M059J (cell line): ENCODE results near the gene RNGTT. TPM values are rescaled to one million over a fixed set of nuclear protein-coding genes. Genes with fewer than 3 reads are reported as not detected.
A peak's percentile ranks its signal among the peaks of the same experiment; 100 is the strongest.
"Not testable (repeated sequence)": the region's sequence is repeated elsewhere in the genome, so short reads cannot be mapped to it uniquely, and the experiment has no call there.

Experiments
- DNase-seq: peaks from one replicate; pipeline ENCODE4 v3.0.0-alpha.2; 2012; ENCODE audit warnings: low read depth
- total RNA-seq: library from RNA; depleted of rRNA; stranded (reverse); fragments of >200 nt; shearing (Covaris generic); gene quantifications from 2 replicates; pipeline ENCODE4 v1.2.3, GENCODE V29; 2014

Gene RNGTT
- total RNA-seq, 1 experiment from 2014 or later, result 21.7 TPM

DNA sequence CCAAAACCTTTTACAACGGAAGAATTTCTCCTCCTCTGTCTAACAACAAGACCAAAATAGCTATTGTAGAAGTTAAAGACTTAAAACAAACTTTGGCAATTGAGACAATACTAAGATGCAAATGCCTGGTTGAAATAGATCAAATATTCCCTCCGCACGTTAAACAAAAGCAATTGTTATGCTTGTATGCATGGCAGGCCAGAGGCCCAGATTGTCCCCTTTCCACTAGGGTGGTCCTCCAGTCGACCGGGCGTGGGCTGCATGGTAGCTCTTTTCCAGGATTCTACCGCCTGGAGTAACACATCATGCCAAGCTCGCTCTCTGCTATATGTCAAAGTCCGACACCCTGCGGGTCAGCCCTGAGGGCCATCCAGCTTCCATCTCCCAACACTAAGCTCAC is 234.7 kb downstream of the RNGTT start:
- no peak for DNase-seq

DNA sequence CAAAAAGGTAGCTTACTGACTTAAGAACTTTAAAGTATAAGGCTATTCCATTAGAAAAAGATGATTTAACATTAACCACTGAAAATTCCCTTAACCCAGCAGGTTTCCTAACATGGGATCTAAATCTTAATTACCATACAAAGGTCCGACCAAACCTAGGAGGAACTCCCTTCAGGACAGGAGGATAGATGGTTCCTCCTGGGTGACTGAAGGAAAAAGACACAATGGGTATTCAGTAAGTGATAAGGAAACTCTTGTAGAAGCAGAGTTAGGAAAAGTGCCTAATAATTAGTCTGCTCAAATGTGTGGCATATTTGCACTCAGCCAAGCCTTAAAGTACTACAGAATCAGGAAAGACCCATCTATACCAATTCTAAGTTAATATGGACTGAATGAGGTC is 237.0 kb downstream of the RNGTT start:
- DNase-seq, result not testable (repeated sequence)

DNA sequence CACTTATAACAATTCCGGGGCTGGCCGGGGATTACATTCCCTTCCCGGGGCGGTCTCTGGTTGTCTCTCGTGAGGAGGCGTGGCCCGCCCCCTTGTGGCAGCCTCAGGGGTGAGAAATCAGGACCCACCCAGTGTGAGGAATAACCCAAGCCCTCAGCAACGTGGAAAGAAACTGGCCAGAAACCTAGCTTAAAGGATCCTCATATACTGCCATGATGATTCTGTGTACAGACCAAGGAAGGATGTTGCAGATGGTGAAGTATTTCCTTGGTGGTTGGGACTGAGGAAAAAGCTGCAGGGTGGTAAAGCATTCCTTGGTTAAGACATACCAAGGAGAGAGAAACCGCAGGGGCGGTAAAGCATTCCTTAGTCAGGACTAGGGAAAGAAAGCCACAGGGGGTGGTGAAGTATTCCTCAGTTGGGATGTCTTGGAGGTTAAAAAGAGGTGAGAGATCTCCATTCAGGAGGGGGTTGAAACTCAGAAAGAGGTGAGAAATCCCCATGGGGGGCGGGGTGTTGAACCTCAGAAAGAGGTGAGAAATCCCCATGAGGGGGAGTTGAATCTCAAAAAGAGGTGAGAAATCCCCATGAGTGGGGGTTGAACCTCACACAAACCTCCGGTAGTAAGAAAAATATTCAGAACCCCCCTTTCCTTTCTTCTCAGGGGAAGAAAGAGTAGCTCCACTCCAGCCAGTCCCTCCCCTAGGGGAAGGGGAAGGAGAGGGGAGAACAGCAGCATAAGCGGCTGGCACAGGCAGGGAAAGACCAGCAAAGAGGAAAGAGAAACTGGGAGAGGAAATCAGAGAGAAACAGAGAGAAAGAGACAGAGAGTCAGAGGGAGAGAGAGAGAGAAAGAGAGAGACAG is 238.1 kb downstream of the RNGTT start:
- peak; percentile 63 for DNase-seq

DNA sequence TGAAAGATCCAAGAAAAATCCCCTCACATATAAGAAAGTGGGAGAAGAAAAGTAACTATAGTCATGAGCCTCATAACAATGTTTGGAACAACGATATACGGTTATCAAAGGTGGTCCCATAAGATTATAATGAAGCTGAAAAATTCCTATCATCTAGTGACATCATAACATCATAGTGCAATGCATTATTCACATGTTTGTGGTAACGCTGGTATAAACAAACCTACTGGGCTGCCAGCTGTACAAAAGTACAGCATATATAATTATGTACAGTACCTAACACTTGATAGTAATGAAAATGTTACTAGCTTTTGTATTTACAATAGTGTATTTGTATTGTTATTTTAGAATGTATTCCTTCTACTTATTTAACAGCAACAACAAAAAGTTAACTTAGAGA is 240.7 kb downstream of the RNGTT start:
- DNase-seq, result no peak

DNA sequence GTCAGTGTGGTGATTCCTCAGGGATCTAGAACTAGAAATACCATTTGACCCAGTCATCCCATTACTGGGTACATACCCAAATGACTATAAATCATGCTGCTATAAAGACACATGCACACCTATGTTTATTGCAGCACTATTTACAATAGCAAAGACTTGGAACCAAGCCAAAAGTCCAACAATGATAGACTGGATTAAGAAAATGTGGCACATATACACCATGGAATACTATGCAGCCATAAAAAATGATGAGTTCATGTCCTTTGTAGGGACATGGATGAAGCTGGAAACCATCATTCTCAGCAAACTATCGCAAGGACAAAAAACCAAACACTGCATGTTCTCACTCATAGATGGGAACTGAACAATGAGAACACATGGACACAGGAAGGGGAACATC is 247.0 kb downstream of the RNGTT start:
- not testable (repeated sequence) for DNase-seq

DNA sequence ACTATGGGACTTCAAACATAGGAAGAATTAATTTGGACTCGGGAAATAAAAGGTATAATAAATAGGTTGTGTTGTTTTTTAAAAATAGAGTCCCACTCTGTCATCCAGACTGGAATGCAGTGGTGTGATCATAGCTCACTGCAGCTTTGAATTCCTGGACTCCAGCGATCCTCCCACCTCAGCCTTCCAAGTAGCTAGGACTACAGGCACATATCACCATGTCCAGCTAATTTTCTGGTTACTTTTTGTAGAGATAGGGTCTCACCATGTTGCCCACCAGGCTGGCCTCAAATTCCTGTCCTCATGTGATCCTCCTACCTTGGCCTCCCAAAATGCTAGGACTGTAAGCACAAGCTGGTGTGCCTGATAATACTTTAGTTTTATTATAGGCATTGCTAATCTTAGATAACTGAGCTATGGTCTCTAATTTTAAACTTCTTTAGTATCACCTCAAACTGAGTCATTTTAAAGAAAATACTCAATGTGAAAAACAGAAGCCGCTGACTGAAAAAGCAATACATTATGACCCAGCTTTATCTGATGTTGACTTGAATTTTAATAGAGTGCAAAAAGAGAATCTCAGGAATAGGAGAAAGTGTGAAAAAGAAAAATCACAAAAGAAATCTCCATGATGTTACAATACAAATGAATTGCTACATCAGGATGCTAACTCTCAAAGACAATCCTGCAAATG is 251.0 kb downstream of the RNGTT start:
- no peak for DNase-seq

DNA sequence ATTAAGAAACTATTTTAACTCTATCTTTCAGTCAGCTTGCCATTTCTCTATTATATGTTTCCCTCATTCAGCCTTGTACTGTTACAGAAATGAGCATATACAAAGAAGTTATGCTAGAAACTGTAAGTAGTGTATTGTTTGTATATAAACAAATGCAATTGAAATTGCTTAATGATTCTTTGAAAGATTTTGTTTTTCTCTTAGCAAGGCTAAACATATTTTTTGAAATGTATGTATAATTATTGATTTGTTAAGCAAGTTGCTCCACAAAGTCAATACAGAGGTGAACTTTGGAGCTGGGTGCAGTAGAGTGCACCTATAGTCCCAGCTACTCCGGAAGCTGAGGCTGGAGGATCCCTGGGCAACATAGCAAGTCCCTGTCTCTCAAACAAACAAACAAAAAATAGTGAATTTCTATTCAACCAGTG is 253.6 kb downstream of the RNGTT start:
- no peak for DNase-seq

DNA sequence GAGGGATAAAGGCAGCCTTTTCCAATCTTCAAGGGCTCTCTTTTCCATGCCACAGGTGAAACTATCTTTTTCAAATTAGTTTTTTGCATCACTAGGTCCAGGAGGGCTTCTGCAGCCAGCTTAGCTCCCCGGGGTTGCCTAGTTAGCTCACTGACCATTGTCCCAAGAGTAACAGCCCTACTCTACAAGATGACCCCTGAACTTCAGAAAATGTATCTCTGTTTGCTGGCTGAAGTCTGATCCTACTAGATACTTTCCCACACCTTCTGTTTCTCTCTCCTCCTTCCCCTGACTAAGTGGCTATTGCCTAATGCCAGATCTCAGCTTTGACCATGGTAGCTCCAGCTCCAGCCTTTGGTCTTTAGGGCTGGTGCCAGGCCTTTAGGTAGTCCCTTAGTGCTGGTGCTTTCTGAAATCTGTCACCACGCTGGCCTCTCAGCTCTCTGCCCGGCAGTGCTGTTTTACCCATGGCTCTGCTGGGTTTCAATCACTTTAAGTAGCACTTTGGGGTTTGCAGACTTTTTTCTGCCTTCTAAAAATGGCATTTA is 255.1 kb downstream of the RNGTT start:
- no peak for DNase-seq

DNA sequence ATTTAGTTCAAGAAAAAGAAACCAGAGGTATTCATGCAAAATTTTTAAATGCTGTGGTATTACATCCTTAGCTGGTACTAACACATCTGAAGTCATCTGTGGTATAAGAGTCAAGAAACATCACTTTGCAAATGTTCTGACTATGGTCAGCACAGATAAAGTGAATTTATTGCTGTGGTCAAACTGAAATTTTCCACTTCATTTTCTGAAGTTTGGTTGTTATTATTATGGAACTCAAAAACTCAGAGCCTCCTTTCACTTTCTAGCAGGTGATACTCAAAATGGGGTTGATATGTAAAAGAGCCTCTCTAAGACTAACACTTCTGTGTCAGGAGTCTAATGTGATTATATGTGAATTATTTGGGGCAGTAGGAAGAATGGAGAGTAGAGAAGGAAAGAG is 257.8 kb downstream of the RNGTT start:
- no peak for DNase-seq

DNA sequence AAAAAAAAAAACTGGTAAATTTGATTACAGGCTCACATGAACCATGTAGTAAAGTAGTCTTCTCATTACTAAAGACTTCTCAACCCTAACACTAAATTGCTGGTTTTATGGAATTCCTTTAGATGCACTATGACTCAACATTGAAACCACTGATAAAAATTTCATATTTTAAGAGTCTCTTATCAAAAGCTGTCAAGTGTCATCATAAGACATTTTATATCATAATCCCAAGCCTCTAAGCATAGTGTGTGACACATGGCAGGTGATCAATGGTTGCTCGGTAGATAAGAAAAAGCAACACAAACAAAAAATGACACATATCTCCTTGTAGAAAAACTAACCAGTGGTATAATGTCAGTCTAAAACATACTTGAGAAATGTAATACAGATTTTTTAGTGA is 258.4 kb downstream of the RNGTT start:
- no peak for DNase-seq

DNA sequence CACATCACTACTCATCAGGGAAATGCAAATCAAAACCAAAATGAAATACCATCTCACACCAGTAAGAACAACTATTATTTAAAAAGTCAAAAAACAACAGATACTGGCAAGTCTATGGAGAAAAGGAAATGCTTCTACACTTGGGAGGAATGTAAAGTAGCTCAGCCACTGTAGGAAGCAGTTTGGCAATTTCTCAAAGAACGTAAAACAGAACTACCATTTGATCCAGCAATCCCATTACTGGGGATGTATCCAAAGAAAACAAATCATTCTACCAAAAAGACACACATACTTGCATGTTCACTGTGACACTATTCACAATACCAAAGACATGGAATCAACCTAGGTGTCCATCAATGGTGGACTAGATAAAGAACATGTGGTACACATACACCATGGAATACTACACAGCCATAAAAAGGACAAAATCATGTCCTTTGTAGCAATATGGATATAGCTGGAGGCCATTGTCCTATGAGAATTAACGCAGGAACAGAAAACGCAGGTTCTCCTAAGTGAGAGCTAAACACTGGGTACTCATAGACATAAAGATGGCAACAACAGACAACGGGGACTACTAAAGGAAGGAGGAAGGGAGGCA is 260.4 kb downstream of the RNGTT start:
- no peak for DNase-seq

DNA sequence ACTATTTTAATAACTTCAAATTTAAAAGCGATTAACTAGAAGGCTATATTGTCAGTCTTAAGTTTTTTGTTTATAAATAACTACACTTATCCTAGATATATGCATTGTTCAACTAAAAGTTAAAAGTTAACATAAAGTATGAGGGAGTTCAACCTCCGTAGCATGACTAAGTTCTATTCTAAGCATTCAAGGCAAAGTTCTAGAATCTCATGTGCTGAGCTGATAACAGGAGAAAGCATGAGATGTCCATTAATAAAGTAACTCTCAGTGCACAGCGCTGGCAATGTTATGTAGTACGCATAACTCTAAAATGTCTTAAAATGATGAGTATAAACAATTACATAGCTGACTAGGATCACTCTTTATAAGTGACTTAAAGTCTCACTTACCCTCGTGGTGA is 264.8 kb downstream of the RNGTT start:
- DNase-seq, result no peak

DNA sequence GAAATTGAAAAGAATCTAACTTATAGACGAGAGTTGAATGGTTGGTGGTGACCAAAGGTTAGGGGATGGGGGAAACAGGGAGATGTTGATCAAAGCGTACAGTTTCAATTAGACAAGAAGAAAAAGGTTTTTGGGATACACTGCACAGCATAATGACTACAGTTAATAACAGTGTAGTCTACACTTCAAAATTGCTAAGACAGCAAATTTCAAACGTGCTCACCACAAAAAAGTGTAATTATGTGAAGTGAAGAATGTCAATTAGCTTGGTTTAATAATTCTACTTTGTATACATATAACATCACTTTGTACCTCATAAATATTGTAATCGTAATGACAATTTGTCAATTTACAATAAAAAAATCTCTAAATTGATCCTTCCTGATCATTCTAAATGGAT is 267.5 kb downstream of the RNGTT start:
- no peak for DNase-seq

DNA sequence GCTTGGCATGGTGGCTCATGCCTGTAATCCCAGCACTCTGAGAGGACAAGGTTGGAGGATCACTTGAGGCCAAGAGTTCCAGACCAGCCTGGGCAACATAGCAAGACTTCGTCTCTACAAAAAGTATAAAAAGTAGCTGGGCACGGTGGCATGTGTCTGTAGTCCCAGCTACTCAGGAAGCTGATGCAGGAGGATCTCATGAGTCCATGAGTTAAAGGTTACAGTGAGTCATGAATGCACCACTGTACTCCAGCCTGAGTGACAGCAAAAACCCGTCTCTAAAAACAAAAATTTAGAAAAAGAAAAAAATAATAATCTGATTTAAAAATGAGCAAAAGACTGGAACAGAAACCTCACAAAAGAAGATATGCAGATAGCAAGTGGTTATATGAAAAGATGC is 279.7 kb downstream of the RNGTT start:
- DNase-seq, result peak; percentile 15

DNA sequence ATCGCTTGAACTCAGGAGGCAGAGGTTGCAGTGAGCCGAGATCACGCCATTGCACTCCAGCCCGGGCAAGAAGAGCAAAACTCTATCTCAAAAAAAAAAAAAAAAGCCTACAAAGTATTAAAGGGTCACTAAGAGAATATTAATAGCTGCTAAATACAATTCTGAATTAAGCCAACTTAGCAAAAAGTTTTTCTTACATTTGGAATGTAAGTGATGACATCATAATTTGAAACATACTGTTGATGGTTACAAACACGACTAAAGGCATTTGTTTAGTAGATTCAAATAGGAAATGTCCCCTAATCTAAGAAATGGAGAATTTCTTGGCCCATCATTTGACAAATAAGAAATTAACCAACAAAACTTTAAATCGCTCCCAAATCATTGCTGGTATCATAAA is 282.8 kb downstream of the RNGTT start:
- no peak for DNase-seq

DNA sequence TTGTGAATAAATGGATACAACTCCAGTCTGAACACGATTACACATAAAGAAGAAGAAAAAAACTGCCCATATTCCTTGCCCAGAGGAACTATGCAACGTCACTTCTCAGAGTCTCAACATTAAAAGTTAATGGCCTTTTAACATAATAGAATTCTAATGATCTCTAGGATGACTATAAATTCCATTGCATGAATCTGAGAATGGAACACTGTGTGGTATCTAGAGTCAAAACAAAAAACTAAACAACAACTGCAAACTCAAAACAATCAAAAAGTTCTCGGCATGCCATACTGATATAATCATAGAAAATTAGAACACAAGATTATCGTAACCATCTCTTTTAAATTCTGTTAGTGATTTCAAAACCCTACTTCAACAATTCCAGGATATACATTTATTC is 283.6 kb downstream of the RNGTT start:
- no peak for DNase-seq

DNA sequence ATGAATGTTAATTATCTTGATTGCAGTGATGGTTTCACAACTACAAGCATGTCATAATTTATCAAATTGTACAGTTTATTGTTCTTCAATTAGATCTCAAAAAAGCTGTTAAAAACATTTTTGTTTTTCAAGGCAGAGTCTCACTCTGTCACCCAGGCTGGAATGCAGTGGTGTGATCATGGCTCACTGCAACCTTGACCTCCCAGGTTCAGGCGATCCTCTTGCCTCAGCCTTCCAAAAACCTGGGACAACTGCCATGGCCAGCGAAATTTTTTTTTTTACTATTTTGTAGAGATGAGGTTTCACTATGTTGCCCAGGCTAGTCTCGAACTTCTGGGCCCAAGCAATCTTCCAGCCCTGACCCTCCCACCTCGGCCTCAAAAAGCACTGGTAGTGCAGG is 286.1 kb downstream of the RNGTT start:
- DNase-seq, result no peak

DNA sequence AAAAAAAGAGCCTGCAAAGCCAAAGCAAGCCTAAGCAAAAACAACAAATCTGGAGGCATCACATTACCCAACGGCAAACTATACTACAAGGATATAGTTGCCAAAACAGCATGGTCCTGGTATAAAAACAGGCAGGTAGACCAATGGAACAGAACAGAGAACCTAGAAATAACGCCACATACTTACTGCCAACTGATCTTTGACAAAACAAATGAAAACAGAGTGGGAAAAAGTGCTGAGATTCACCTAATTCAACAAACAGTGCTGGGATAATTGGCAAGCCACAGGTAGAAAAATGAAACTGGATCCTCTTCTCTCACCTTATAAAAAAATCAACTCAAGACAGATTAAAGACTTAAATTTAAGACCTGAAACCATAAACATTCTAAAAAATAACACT is 291.8 kb downstream of the RNGTT start:
- no peak for DNase-seq

DNA sequence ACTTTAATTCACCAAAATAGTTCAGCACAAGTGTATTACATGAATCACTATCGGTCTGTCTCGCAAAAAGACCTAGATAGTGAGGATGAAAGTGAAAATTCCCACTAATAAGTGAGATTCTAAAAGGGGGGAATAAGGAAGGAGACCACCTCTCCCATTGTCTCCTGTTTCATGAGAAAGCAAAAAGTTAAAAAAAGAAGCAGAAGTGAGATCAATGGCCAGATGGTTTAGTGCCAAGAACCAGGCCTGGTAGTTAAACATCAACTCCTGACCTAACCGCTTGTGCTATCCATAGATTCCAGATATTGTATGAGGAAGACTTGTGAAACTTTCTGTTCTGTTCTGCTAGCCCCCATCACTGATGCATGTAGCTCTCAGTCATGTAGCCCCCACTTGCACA is 293.0 kb downstream of the RNGTT start:
- DNase-seq, result no peak

DNA sequence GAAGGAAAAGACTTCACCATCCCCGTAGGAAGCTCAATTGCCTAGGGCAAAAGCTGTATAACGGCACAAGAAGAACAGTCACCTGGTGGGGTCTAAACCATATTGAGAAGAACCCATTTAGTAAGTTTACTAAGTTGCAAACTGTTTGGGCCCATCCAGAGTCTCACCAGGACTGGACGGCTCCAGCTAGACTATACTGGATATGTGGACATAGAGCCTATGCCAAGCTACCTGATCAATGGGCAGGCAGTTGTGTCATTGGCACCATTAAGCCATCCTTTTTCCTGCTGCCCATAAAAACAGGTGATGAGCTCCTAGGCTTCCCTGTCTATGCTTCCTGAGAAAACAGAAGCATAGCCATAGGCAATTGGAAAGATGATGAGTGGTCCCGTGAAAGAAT is 293.9 kb downstream of the RNGTT start:
- no peak for DNase-seq

DNA sequence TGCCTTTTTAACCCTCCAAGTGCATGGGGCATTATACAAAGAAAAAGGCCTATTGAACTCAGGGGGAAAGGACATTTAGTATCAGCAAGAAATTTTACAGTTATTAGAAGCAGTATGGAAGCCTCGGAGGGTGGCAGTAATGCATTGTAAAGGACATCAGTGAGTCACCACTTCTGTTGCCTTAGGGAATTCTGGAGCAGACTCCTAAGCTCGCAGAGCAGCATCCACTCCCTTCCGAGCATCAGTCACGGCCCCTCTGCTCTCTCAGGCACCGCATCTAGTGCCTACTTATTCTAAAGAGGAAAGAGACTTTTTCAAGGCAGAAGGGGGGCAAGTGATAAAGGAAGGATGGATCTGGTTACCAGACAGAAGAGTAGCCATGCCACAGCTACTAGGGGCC is 296.5 kb downstream of the RNGTT start:
- DNase-seq, result peak; percentile 5

DNA sequence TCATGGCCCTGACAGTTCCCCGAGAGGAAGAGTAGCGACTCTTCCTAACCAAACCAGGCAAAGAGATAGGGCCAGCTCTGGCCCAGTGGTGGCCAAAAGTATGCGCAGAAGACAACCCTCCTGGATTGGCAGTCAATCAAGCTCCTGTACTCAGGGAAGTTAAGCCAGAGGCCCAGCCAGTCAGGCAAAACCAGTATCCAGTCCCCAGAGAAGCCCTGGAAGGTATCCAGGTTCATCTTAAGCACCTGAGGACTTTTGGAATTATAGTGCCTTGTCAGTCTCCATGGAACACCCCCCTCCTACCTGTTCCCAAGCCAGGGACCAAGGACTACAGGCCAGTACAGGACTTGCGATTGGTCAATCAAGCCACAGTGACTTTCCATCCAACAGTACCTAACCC is 298.3 kb downstream of the RNGTT start:
- DNase-seq, result no peak

DNA sequence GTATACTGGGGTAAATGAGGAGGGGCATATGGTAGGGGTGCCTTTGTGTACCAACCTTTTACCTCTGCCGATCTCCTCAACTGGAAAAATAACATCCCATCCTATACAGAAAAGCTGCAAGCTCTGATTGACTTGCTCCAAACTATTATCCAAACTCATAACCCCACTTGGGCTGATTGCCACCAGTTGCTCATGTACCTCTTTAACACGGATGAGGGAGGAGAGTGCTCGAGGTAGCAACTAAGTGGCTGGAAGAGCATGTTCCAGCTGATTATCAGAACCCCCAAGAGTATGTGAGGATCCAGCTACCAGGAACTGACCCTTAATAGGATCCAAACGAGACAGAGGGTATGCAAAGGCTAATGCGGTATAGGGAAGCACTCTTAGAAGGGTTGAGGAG is 299.6 kb downstream of the RNGTT start:
- DNase-seq, result no peak
